Parathyroid adenoma (tissue), 2 donors: ENCODE measurements around the gene SKI.

Experiments used
- H2AFZ ChIP-seq: fragments of 300-600 bp; sonication (generic); one replicate; pipeline ENCODE4 v1.7.0; 2017; ENCODE audit warnings: antibody characterized with exemption, mild to moderate bottlenecking
- H3K27ac ChIP-seq: fragments of 300-600 bp; sonication (generic); one replicate; pipeline ENCODE4 v1.7.0; 2017
- H3K27me3 ChIP-seq: fragments of 300-600 bp; sonication (generic); one replicate; pipeline ENCODE4 v1.7.0; 2017; ENCODE audit warnings: low read length; ENCODE audit not compliant: control insufficient read depth, insufficient read depth
- H3K36me3 ChIP-seq: fragments of 300-600 bp; sonication (generic); one replicate; pipeline ENCODE4 v1.7.0; 2017; ENCODE audit warnings: low read length; ENCODE audit not compliant: control insufficient read depth, insufficient read depth
- H3K4me1 ChIP-seq: fragments of 300-600 bp; sonication (generic); one replicate; pipeline ENCODE4 v1.7.0; 2017; ENCODE audit warnings: control low read depth
- H3K4me2 ChIP-seq: fragments of 300-600 bp; sonication (generic); one replicate; pipeline ENCODE4 v1.7.0; 2017; ENCODE audit warnings: low read length
- H3K4me3 ChIP-seq: fragments of 300-600 bp; sonication (generic); one replicate; pipeline ENCODE4 v1.7.0; 2017; ENCODE audit warnings: low read depth, low read length
- H3K79me2 ChIP-seq: fragments of 300-600 bp; sonication (generic); one replicate; pipeline ENCODE4 v1.7.0; 2017; ENCODE audit warnings: control low read depth
- H3K9ac ChIP-seq: fragments of 300-600 bp; sonication (generic); one replicate; pipeline ENCODE4 v1.7.0; 2017; ENCODE audit warnings: mild to moderate bottlenecking
- H3K9me3 ChIP-seq: fragments of 300-600 bp; sonication (generic); one replicate; pipeline ENCODE4 v1.7.0; 2017; ENCODE audit warnings: low read length; ENCODE audit not compliant: control insufficient read depth
- CTCF ChIP-seq: fragments of 300-600 bp; sonication (generic); IDR thresholded peaks from one replicate; pipeline ENCODE4 v1.7.0; 2017; ENCODE audit warnings: antibody characterized with exemption, mild to moderate bottlenecking
- donor health status: primary hyperparathyroidism.

Gene SKI

GRCh38 chr1:2208309-2209239, 19.5 kb upstream of the SKI start:
- Histone ChIP-seq H3K9ac (no peak overlapping the region), H2AFZ (no peak overlapping the region), H3K4me3 (no peak overlapping the region), H3K36me3 (no peaks in the 10 kb centered on the region), H3K27me3 (no peaks in the 10 kb centered on the region), H3K79me2 (no peaks in the 10 kb centered on the region), H3K4me2 (no peak overlapping the region), H3K27ac (no peak overlapping the region), H3K9me3 (no peaks in the 10 kb centered on the region), H3K4me1 (peaks cover 6% of the 10 kb centered on the region)
- no peak for TF ChIP-seq CTCF

- no peak for TF ChIP-seq CTCF
These were observed 18.6 kb upstream of the SKI start for GRCh38 chr1:2209400-2210083.

GRCh38 chr1:2210084-2210653, 17.9 kb upstream of the SKI start:
- Histone ChIP-seq H2AFZ (no peak overlapping the region), H3K79me2 (no peaks in the 10 kb centered on the region), H3K4me3 (no peak overlapping the region), H3K27me3 (no peaks in the 10 kb centered on the region), H3K9me3 (no peaks in the 10 kb centered on the region), H3K4me1 (peaks cover 6% of the 10 kb centered on the region), H3K27ac (no peak overlapping the region), H3K4me2 (no peak overlapping the region), H3K9ac (no peak overlapping the region), H3K36me3 (no peaks in the 10 kb centered on the region)
- no peak for TF ChIP-seq CTCF

More at GRCh38 chr1:2209400-2210083, 18.6 kb upstream of the SKI start:
- Histone ChIP-seq H3K4me1 (peaks cover 6% of the 10 kb centered on the region), H3K9ac (no peak overlapping the region), H2AFZ (no peak overlapping the region), H3K4me3 (no peak overlapping the region), H3K27me3 (no peaks in the 10 kb centered on the region), H3K36me3 (no peaks in the 10 kb centered on the region), H3K4me2 (no peak overlapping the region), H3K27ac (no peak overlapping the region), H3K79me2 (no peaks in the 10 kb centered on the region), H3K9me3 (no peaks in the 10 kb centered on the region)

- Histone ChIP-seq H3K4me2 (no peak overlapping the region), H3K4me1 (peaks cover 6% of the 10 kb centered on the region), H3K27ac (no peak overlapping the region), H3K9ac (no peak overlapping the region), H3K79me2 (no peaks in the 10 kb centered on the region), H3K27me3 (no peaks in the 10 kb centered on the region), H3K36me3 (no peaks in the 10 kb centered on the region), H3K9me3 (no peaks in the 10 kb centered on the region), H3K4me3 (no peak overlapping the region), H2AFZ (no peak overlapping the region)
- no peak for TF ChIP-seq CTCF
These were observed 17.3 kb upstream of the SKI start for GRCh38 chr1:2210786-2211185.
